ENCODE measurements around the gene LATS2. TPM values are rescaled to one million over a fixed set of nuclear protein-coding genes. Genes with fewer than 3 reads are reported as not detected.
"Not testable (repeated sequence)": the region's sequence is repeated elsewhere in the genome, so short reads cannot be mapped to it uniquely, and the experiment has no call there.

LATS2 gene
- total RNA-seq, 3 donors from 2014 or later = 15.1 to 35.2 (median 21.6) TPM

GRCh38 chr13:20960663-20961309 is 100.6 kb downstream of the LATS2 start:
- Histone ChIP-seq H3K4me3 (peak overlapping the region in 1 of 3 donors; percentile 41), H3K27me3 (no peaks in the 10 kb centered on the region), H3K27ac (no peak overlapping the region), H3K9me3 (no peaks in the 10 kb centered on the region), H3K36me3 (no peaks in the 10 kb centered on the region), H3K4me1 (no peaks in the 10 kb centered on the region)
- no peak for TF ChIP-seq CTCF (IDR thresholded peaks at IDR 0.05)
- TF ChIP-seq POLR2AphosphoS5 (IDR thresholded peaks at IDR 0.05) = no peak
- TF ChIP-seq POLR2A (IDR thresholded peaks at IDR 0.05) = no peak
- DNase-seq (ENCODE audit: low spot score in 2 of 2) = no peak
- intact Hi-C loops (cut with DNase I; ENCODE audit: low total_unique reads) = no loop called here

- DNase-seq (ENCODE audit: low spot score in 2 of 2); H3K9me3 ChIP-seq; H3K27me3 ChIP-seq; H3K27ac ChIP-seq; H3K4me3 ChIP-seq; H3K36me3 ChIP-seq; H3K4me1 ChIP-seq; intact Hi-C loops (cut with DNase I; ENCODE audit: low total_unique reads): not testable (repeated sequence)
These were observed 104.3 kb downstream of the LATS2 start for GRCh38 chr13:20957049-20957620.

GRCh38 chr13:20955496-20955895 is 105.9 kb downstream of the LATS2 start:
- Histone ChIP-seq H3K9me3 (no peaks in the 10 kb centered on the region), H3K36me3 (no peaks in the 10 kb centered on the region), H3K4me3 (no peak overlapping the region), H3K27me3 (no peaks in the 10 kb centered on the region), H3K27ac (no peak overlapping the region), H3K4me1 (no peaks in the 10 kb centered on the region)
- DNase-seq (ENCODE audit: low spot score in 2 of 2) = no peak
- TF ChIP-seq CTCF (IDR thresholded peaks at IDR 0.05) = no peak
- no peak for TF ChIP-seq POLR2AphosphoS5 (IDR thresholded peaks at IDR 0.05)
- TF ChIP-seq POLR2A (IDR thresholded peaks at IDR 0.05) = no peak
- intact Hi-C loops (cut with DNase I; ENCODE audit: low total_unique reads) = no loop called here

- Histone ChIP-seq H3K4me3 (no peak overlapping the region), H3K4me1 (no peaks in the 10 kb centered on the region), H3K9me3 (no peaks in the 10 kb centered on the region), H3K27me3 (no peaks in the 10 kb centered on the region), H3K27ac (no peak overlapping the region), H3K36me3 (no peaks in the 10 kb centered on the region)
- TF ChIP-seq POLR2AphosphoS5 (IDR thresholded peaks at IDR 0.05) (no peak), CTCF (IDR thresholded peaks at IDR 0.05) (no peak), POLR2A (IDR thresholded peaks at IDR 0.05) (no peak)
- no peak for DNase-seq (ENCODE audit: low spot score in 2 of 2)
- intact Hi-C loops (cut with DNase I; ENCODE audit: low total_unique reads) = no loop called here
These were observed 108.0 kb downstream of the LATS2 start for GRCh38 chr13:20953245-20953931.

GRCh38 chr13:20952838-20953237 is 108.5 kb downstream of the LATS2 start:
- H3K27ac ChIP-seq = no peak overlapping the region
- H3K4me1 ChIP-seq = no peaks in the 10 kb centered on the region
- TF ChIP-seq POLR2A (IDR thresholded peaks at IDR 0.05) (no peak), POLR2AphosphoS5 (IDR thresholded peaks at IDR 0.05) (no peak), CTCF (IDR thresholded peaks at IDR 0.05) (no peak)
- H3K27me3 ChIP-seq = no peaks in the 10 kb centered on the region
- no peaks in the 10 kb centered on the region for H3K36me3 ChIP-seq
- no peaks in the 10 kb centered on the region for H3K9me3 ChIP-seq
- no peak overlapping the region for H3K4me3 ChIP-seq
- intact Hi-C loops (cut with DNase I; ENCODE audit: low total_unique reads) = no loop called here
- DNase-seq (ENCODE audit: low spot score in 2 of 2) = no peak

- H3K36me3 ChIP-seq; H3K9me3 ChIP-seq; H3K4me3 ChIP-seq; H3K27ac ChIP-seq; DNase-seq (ENCODE audit: low spot score in 2 of 2); intact Hi-C loops (cut with DNase I; ENCODE audit: low total_unique reads); H3K27me3 ChIP-seq; H3K4me1 ChIP-seq: not testable (repeated sequence)
These were observed 113.4 kb downstream of the LATS2 start for GRCh38 chr13:20948001-20948400.
